ENCODE measurements around the gene CLCN7. TPM values are rescaled to one million over a fixed set of nuclear protein-coding genes. Genes with fewer than 3 reads are reported as not detected.

Gene CLCN7
- total and polyA plus RNA-seq, 2 of the 13 experiments (the other 11 are each of a cell fraction or from before 2014, with no cell fraction given), result 24.6 to 25.1 TPM

GRCh38 chr16:1408171-1408837, 66.5 kb downstream of the CLCN7 start (continued):
- TF ChIP-seq PAXIP1 (CRISPR knock-in tag; conservative IDR thresholded peaks at IDR 0.05) (peak; percentile 40; the same call in 1 of the 2 replicates), HNRNPL (IDR thresholded peaks at IDR 0.05; ENCODE audit: low read depth, low read length) (peak; percentile 45; the same call in 1 of the 2 replicates), ZNF569 (CRISPR knock-in tag; IDR thresholded peaks at IDR 0.05; ENCODE audit: borderline replicate concordance) (no peak), SOX5 (CRISPR knock-in tag; IDR thresholded peaks at IDR 0.05; ENCODE audit: borderline replicate concordance) (peak; percentile 62; the same call in 1 of the 2 replicates), MEF2D (CRISPR knock-in tag; IDR thresholded peaks at IDR 0.05) (0 out of 2 replicates have a peak, but pooled peaks have one; percentile 40), CREB1 (IDR thresholded peaks at IDR 0.05) (peak; percentile 20; the same call in 1 of the 2 replicates), CREB1 (CRISPR knock-in tag; IDR thresholded peaks at IDR 0.05) (no peak), MXD4 (CRISPR knock-in tag; IDR thresholded peaks at IDR 0.05) (peak; percentile 52; the same call in 1 of the 2 replicates), KLF16 (CRISPR knock-in tag; IDR thresholded peaks at IDR 0.05) (peak in 1 of 2 experiments; percentile 74; a peak in 1 of 4 replicates), ZZZ3 (CRISPR knock-in tag; IDR thresholded peaks at IDR 0.05; ENCODE audit: borderline replicate concordance) (peak; percentile 99; the same call in 1 of the 2 replicates), MED1 (CRISPR knock-in tag; IDR thresholded peaks at IDR 0.05) (0 out of 2 replicates have a peak, but pooled peaks have one; percentile 23), RFXANK (CRISPR knock-in tag; IDR thresholded peaks at IDR 0.05) (no peak), SRSF1 (optimal IDR thresholded peaks at IDR 0.05; ENCODE audit: low read depth, low read length) (peak; percentile 97), KMT2A (CRISPR knock-in tag; IDR thresholded peaks at IDR 0.05) (no peak), ZNF629 (CRISPR knock-in tag; conservative IDR thresholded peaks at IDR 0.05) (no peak), RAD51 (IDR thresholded peaks at IDR 0.05; ENCODE audit: borderline replicate concordance) (peak; percentile 91), USF2 (IDR thresholded peaks at IDR 0.05; ENCODE audit: low read depth, low read length) (peak; percentile 74), USF2 (CRISPR knock-in tag; IDR thresholded peaks at IDR 0.05; ENCODE audit: borderline replicate concordance) (peak; percentile 95; the same call in 1 of the 2 replicates), XRCC5 (optimal IDR thresholded peaks at IDR 0.05; ENCODE audit: low read length) (peak; percentile 42), THAP11 (CRISPR knock-in tag; IDR thresholded peaks at IDR 0.05) (peak; percentile 67), ZNF275 (CRISPR knock-in tag; IDR thresholded peaks at IDR 0.05; ENCODE audit: borderline replicate concordance) (no peak), MLX (CRISPR knock-in tag; IDR thresholded peaks at IDR 0.05) (peak; percentile 29; the same call in 1 of the 2 replicates)
